Keratinocyte (primary cell): ENCODE measurements around the gene PPP2R5B.

Experiments used
- EZH2 ChIP-seq: IDR thresholded peaks from one replicate; pipeline ENCODE4 v1.6.1; 2012; ENCODE audit warnings: inconsistent platforms, mild to moderate bottlenecking, low read length, moderate library complexity
- TF ChIP-seq, protein P1 (sequence below), 3 experiments: IDR thresholded peaks in 1 of 3; conservative IDR thresholded peaks in 1 of 3; optimal IDR thresholded peaks in 1 of 3; 2 replicates in 2 of 3; 3 replicates in 1 of 3; pipeline versions ENCODE3 to v1.5.1; 2011; ENCODE audit warnings: low read length in 3 of 3, mild to moderate bottlenecking in 3 of 3, moderate library complexity in 2 of 3, control low read depth in 1 of 3, inconsistent platforms in 1 of 3; ENCODE audit not compliant: insufficient read depth in 2 of 3; ENCODE audit errors: extremely low read depth in 1 of 3

DNA sequence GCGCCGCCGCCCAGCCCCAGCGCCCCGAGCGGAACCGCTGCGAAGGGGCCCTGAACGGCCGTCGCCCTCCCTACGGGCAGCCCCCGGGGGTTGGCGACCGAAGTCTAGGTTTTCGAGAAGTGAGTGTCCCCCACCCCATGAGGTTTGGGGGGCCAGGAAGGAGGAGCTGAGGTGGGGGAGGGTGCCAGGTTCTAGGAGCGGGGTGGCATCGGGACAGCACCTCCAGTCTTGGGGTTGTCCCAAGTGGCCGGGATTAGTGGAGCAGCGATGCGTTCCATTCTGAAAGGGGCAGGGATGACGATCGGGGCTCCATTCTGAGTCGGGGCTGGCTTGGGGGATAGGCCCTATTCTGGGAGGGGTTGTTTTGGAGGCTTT is 408 bp downstream of the PPP2R5B start:
- TF ChIP-seq, protein P1, sequence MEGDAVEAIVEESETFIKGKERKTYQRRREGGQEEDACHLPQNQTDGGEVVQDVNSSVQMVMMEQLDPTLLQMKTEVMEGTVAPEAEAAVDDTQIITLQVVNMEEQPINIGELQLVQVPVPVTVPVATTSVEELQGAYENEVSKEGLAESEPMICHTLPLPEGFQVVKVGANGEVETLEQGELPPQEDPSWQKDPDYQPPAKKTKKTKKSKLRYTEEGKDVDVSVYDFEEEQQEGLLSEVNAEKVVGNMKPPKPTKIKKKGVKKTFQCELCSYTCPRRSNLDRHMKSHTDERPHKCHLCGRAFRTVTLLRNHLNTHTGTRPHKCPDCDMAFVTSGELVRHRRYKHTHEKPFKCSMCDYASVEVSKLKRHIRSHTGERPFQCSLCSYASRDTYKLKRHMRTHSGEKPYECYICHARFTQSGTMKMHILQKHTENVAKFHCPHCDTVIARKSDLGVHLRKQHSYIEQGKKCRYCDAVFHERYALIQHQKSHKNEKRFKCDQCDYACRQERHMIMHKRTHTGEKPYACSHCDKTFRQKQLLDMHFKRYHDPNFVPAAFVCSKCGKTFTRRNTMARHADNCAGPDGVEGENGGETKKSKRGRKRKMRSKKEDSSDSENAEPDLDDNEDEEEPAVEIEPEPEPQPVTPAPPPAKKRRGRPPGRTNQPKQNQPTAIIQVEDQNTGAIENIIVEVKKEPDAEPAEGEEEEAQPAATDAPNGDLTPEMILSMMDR (optimal IDR thresholded peaks at IDR 0.05 in 1 of 3, IDR thresholded peaks at IDR 0.05 in 1 of 3, conservative IDR thresholded peaks at IDR 0.05 in 1 of 3; ENCODE audit: extremely low read depth in 1 of 3, insufficient read depth in 2 of 3, low read length in 3 of 3), result no peak
- no peak for TF ChIP-seq EZH2
